Vagina (tissue), 2 donors: ENCODE results near the gene YWHAG.
A peak's percentile ranks its signal among the peaks of the same experiment; 100 is the strongest.

Experiments used
- CTCF ChIP-seq, 3 experiments: fragments of 450-650 bp in 2 of 3; fragments of 200-600 bp in 1 of 3; sonication (generic) in 1 of 3; IDR thresholded peaks; one replicate each; pipeline ENCODE4 v1.5.1; 2017 to 2019; ENCODE audit warnings: antibody characterized with exemption in 3 of 3, mild to moderate bottlenecking in 2 of 3, moderate library complexity in 2 of 3
- POLR2AphosphoS5 ChIP-seq, 2 donors: sonication (generic); formaldehyde crosslinking; IDR thresholded peaks; one replicate each; pipeline ENCODE4 v1.9.0; 2017; ENCODE audit warnings: antibody characterized with exemption in 2 of 2, mild to moderate bottlenecking in 2 of 2, low read depth in 1 of 2; ENCODE audit not compliant: insufficient read depth in 1 of 2

GRCh38 chr7:76318488-76319353 lies 40.1 kb downstream of the YWHAG start:
- TF ChIP-seq CTCF (IDR thresholded peaks at IDR 0.05) (peak in 2 of 3 experiments; percentile 19 to 40), POLR2AphosphoS5 (IDR thresholded peaks at IDR 0.05; ENCODE audit: insufficient read depth in 1 of 2, low read depth in 1 of 2) (peak; percentile 34 to 63)
